HG02943 (cell line): ENCODE data around the gene ARL2BP.
"Not testable (repeated sequence)": the region's sequence is repeated elsewhere in the genome, so short reads cannot be mapped to it uniquely, and the experiment has no call there.

Experiments
- ATAC-seq: cut with Tn5 transposase; IDR thresholded peaks from one replicate; pipeline ENCODE4 v1.9.1; 2021; ENCODE audit warnings: mild to moderate bottlenecking, low read depth, moderate library complexity; ENCODE audit not compliant: unreplicated experiment

The ARL2BP gene

DNA sequence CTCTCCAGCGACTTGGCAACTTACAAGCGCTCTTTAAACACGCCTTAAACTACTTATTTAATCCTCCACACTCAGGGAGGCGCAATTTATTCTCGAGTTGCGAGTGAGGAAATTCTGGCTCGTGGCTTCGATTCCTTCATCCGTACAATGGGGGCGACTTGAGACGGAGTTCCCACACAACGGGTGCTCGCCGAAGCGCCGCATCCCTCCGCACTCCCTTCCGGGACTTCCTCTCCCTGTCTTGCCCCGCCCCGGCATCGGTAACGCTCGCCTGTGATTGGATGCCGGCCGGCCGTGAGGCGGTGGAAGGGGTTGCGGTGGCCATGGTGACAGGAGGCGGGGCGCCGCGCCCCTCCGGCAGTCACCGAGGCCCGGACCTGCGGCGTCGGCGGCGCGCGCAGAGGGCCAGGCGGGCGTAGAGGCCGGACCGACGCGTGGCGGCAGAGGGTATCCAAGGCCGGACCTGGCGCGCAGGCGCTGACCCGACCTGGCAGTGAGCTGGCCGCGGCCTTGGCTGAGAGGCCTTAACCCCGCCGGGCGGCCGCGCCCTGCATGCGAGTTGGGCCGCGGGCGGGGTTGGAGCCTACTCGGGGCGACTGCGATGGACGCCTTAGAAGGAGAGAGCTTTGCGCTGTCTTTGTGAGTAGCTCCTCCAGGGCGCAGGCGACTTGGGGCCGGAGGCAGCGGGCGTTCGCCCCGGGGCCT, at the start of gene ARL2BP:
Gene ARL2BP (plus strand): TSS at position 493 of the 705 bp plus-strand sequence. CDS start 109 bp downstream, at position 602.
- peak; percentile 90 for ATAC-seq

DNA sequence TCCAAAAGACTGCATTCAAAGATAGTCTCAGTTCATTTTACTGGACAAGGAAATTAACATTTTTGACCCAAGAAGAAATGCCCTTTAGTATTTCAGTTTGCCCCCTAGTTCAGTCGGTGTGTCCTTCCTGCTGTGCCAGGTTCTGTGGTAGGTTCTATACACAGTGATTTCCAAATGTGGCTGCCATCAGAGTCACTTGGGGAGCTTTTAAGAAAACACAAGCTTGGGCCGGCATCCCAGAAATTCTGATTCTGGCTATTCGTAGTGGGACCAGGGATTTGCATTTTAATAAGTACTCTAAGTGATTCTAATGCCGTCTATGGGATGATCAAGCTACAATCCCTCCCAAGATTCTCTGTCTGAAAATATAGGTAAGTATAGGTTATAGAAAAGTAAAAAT, 48.8 kb upstream of the ARL2BP start:
- ATAC-seq = no peak

DNA sequence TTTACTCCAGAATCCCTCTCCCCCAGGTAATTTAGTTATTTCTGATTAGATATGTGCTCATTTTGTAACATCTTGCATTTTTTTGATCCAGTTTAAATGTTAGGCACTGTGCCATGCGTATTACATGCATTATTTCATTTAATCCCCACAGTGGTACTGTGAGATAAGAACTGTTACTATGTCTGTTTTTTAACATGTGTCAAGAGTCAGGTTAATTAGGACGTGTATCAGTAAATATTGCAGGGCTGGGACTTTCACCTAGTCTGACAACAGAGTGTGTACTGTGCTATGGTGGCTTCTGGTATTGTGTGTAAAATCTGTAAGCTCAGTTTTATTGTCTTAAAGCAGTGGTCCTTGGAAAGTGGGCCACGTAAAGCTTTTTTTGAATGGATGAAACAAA, 48.3 kb upstream of the ARL2BP start:
- no peak for ATAC-seq

DNA sequence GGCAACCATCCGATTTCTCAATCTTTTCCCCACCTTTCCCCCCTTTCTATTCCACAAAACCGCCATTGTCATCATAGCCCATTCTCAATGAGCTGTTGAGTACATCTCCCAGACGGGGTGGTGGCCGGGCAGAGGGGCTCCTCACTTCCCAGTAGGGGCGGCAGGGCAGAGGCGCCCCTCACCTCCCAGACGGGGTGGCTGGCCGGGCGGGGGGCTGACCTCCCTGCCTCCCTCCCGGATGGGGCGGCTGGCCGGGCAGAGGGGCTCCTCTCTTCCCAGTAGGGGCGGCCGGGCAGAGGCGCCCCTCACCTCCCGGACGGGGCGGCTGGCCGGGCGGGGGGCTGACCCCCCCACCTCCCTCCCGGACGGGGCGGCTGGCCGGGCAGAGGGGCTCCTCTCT, 44.7 kb upstream of the ARL2BP start:
- ATAC-seq = not testable (repeated sequence)

- ATAC-seq = not testable (repeated sequence)
These were observed 44.1 kb upstream of the ARL2BP start for GRCh38 chr16:57200926-57201325.

GRCh38 chr16:57202095-57202886, 42.8 kb upstream of the ARL2BP start:
- no peak for ATAC-seq

DNA sequence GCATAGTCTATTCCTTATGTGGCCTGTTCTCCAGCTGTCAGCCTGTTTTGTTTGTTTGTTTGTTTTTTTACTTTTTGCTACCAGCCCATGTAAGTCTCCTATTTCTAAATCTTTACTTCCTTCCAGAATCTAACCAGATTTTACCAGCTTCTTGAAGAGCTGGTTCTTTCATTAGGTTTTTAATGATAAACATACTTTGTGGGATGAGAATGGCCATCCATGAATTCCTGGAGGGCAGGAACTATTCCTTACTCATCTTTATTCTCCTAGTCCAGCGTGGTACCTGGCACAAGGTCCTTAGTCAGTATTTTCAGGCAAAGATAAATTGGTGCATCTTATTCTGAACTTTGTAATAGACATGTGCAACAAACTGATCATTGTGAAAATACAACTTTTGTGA, 41.6 kb upstream of the ARL2BP start:
- no peak for ATAC-seq

GRCh38 chr16:57204675-57205074, 40.4 kb upstream of the ARL2BP start:
- no peak for ATAC-seq

GRCh38 chr16:57208926-57209325, 36.1 kb upstream of the ARL2BP start:
- no peak for ATAC-seq

DNA sequence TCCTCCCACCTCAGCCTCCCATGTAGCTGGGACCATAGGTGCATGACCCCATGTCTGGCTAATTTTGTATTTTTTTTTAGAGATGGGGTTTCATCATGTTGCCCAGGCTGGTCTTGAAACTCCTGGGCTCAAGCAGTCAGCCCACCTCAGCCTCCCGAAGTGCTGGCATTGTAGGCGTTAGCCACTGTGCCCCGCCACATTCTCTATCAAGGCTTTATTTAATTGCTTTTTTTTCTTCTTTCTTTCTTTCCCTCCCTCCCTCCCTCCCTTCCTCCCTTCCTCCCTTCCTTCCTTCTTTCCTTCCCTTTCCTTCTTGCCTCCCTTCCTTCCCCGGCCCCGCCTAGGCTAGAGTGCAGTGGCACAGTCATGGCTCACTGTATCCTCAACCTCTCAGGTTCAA, 35.3 kb upstream of the ARL2BP start:
- no peak for ATAC-seq

DNA sequence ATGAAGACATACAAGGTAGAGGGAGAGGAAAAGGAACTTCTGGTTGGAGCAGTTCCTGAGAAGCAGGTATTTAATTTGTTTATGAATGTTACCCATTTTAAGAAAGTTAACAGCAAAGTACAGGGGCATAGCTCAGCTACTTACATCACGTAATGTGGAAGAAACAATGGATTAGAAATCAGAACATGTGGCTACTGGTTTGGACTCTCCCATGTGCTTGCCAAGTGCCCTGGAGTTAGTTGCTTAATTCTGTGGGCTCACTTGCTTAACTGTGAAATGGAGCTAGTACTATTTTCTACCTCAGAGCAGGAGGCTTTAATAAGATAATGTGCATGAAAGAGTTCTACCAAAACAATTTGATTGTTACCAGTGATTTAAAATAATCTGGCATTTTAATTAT, 31.6 kb upstream of the ARL2BP start:
- ATAC-seq = no peak

DNA sequence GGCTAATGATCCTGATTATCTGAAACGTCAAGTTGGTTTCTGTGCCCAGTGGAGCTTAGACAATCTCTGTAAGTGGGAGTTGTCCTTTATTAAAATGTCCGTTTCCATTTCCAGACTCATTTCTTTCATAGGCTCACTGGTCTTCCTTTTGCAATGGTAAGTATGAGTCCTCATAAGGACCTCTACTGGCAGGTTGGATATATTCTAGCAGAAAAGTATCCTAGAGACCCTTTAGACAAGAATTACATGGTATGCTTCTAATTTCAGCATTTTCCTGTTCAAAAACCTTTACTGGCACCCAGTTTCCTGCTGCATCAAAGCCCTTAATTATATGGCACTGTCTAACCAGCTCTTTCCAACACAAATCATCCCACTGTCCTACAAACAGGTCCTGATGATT, 28.1 kb upstream of the ARL2BP start:
- ATAC-seq = no peak

DNA sequence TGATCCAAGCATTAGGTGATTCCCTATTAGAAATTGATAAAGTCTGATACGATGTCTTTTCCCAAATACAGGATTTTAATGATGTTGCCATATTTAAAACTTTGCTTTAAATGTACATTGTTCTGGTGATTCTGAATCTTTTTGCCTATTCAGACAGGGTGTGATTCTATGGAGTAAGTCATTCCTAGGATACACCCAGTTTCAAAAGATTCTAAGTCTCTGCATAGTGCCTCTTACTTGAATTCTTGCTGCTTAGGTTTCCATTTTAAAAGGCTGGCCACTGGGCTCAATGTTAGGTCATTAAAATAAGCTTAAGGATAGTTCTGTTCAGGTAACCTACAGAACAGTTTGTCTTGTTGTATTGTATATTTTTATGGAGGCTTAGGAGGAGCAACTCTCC, 22.0 kb upstream of the ARL2BP start:
- ATAC-seq = no peak

GRCh38 chr16:57224651-57225335, 20.3 kb upstream of the ARL2BP start:
- no peak for ATAC-seq

- no peak for ATAC-seq
These were observed 19.1 kb upstream of the ARL2BP start for GRCh38 chr16:57225978-57226377.

- ATAC-seq = no peak
These were observed 18.1 kb upstream of the ARL2BP start for GRCh38 chr16:57226701-57227621.

DNA sequence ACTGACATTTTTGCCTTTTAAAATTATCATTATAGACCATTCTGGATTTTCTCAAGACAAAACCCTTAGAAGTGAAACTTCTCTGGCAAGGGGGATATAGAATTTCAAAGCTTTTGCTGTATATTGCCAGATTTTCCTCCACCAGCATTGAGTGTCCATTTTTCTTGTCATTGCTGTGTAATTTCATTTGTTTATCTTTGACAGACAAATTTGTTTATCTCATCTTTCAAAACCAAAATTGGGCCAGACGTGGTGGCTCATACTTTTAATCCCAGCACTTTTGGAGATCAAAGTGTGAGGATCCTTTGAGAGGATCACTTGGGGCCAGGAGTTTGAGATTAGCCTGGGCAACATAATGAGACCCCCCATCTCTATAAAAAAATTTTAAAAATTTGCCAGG, 16.0 kb upstream of the ARL2BP start:
- no peak for ATAC-seq

- ATAC-seq = no peak
These were observed 13.2 kb upstream of the ARL2BP start for GRCh38 chr16:57231821-57232350.

DNA sequence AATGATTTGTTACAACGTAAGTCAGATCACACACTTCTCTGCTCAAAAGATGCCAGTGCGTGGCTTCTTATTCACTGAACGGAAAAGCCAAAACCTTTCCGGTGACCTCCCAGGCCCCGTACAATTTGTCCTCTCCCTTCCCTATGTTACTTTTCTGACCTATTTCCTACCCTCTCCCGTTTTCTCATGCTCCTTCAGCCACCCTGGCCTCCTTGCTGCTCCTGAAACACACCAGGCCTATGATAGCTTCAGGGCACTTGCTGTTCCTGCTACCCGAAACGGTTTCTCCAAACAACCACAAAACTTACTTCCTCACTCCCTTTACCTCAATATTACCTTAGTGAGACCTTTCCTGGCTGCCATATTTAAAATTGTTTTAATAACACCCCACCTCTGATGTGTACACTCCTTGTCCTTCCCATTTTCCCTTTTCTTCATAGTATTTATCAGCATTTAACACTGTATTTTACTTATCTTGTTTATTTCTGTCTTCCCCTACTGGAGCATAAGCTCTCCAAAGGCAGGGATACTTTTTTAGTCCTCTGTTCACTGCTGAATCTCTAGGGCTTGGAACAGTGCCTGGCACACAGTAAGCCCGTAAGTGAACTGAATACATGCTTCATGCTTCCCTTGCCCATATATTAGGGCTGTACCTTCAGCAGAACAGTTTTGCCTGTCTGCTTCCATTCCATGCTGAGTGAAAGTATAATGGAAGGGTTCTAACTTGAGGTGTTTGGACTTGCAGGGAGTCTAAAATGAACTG, 10.9 kb upstream of the ARL2BP start:
- no peak for ATAC-seq
